ENCODE data around the gene ENGASE.
"Not testable (repeated sequence)": the region's sequence is repeated elsewhere in the genome, so short reads cannot be mapped to it uniquely, and the experiment has no call there.

The ENGASE gene, protein sequence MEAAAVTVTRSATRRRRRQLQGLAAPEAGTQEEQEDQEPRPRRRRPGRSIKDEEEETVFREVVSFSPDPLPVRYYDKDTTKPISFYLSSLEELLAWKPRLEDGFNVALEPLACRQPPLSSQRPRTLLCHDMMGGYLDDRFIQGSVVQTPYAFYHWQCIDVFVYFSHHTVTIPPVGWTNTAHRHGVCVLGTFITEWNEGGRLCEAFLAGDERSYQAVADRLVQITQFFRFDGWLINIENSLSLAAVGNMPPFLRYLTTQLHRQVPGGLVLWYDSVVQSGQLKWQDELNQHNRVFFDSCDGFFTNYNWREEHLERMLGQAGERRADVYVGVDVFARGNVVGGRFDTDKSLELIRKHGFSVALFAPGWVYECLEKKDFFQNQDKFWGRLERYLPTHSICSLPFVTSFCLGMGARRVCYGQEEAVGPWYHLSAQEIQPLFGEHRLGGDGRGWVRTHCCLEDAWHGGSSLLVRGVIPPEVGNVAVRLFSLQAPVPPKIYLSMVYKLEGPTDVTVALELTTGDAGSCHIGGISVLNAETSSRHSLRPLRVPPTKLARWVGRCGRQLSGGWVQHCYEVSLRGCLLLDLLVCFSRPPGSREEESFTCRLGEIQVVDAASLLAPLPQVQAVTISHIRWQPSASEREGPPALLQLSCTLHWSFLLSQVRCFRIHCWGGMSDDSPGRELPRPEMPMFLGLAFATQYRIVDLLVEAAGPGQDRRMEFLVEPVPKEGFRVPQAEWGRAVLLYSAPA

GRCh38 chr17:79074649-79075445 is at the start of gene ENGASE:
Gene ENGASE, plus strand, starts transcription at chr17:79074824. Its CDS starts 121 bp downstream, at chr17:79074945.
- H3K4me3 Mint-ChIP-seq: peak within 1 kb of the TSS; percentile 89
- DNase-seq: peak; percentile 94
- H3K27ac Mint-ChIP-seq: peak within 1 kb of the TSS; percentile 89
- H3K9me3 Mint-ChIP-seq: no peaks in the 10 kb centered on the region
- no peaks in the 10 kb centered on the region for H3K27me3 Mint-ChIP-seq
- H3K4me1 Mint-ChIP-seq (ENCODE audit: low read depth): peaks cover 17% of the 10 kb centered on the region
- peaks cover 27% of the 10 kb centered on the region for H3K36me3 Mint-ChIP-seq (ENCODE audit: low read depth)

GRCh38 chr17:79024901-79025737 is 49.5 kb upstream of the ENGASE start:
- H3K27ac Mint-ChIP-seq: no peak overlapping the region
- peak overlapping the region; percentile 79 for H3K4me3 Mint-ChIP-seq
- H3K4me1 Mint-ChIP-seq (ENCODE audit: low read depth): peaks cover 8% of the 10 kb centered on the region
- peaks cover 51% of the 10 kb centered on the region for H3K27me3 Mint-ChIP-seq
- no peaks in the 10 kb centered on the region for H3K36me3 Mint-ChIP-seq (ENCODE audit: low read depth)
- DNase-seq: peak; percentile 24
- no peaks in the 10 kb centered on the region for H3K9me3 Mint-ChIP-seq

DNA sequence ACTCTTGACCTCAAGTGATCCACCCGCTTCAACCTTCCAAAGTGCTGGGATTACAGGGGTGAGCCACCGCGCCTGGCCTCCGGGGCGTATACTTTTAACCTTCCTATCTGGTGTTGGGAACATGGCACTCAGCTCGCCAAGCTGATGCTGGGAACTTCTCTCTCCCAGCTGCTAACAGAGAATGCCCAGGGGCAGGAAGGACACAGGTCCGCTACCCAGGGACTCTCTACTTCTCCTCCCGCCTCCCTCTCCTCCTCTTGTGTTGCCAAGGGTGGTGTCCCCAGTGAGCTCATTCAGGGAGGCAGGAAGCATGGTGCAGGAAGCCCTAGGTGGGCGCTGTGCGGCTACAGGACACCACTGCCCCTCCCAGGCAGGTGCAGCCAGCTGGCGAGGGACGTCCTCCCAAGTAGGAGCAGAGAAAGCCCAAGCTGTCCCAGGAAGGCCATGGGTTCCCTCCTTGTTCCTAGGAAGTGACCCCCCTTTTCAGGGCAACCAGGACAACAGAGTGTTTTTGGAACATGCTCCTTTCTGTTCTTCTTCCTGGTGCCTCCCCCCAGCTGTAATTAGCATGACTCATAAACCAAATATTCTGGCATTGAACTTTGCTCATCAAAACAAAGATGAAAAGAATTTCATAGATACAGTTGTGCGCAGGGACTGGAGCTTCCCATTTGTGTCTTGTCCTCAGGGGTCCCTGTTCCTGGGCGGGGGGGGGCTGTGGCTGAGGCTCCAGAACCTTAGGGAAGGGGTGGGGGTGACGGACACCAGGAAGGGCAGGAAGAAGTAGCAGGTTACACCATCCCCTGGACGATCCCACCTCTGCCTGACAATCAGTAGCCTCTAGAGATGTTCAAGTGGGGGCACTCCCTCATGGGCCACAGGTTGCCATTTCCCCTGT is 48.0 kb upstream of the ENGASE start:
- DNase-seq: peak; percentile 25
- no peak overlapping the region for H3K27ac Mint-ChIP-seq
- no peak overlapping the region for H3K4me3 Mint-ChIP-seq
- peaks cover 53% of the 10 kb centered on the region for H3K27me3 Mint-ChIP-seq
- H3K9me3 Mint-ChIP-seq: no peaks in the 10 kb centered on the region
- H3K36me3 Mint-ChIP-seq (ENCODE audit: low read depth): no peaks in the 10 kb centered on the region
- H3K4me1 Mint-ChIP-seq (ENCODE audit: low read depth): peaks cover 8% of the 10 kb centered on the region

GRCh38 chr17:79027274-79027924 is 47.2 kb upstream of the ENGASE start:
- no peaks in the 10 kb centered on the region for H3K9me3 Mint-ChIP-seq
- peaks cover 8% of the 10 kb centered on the region for H3K4me1 Mint-ChIP-seq (ENCODE audit: low read depth)
- H3K36me3 Mint-ChIP-seq (ENCODE audit: low read depth): no peaks in the 10 kb centered on the region
- H3K27ac Mint-ChIP-seq: no peak overlapping the region
- DNase-seq: peak; percentile 25
- H3K27me3 Mint-ChIP-seq: peaks cover 55% of the 10 kb centered on the region
- no peak overlapping the region for H3K4me3 Mint-ChIP-seq

DNA sequence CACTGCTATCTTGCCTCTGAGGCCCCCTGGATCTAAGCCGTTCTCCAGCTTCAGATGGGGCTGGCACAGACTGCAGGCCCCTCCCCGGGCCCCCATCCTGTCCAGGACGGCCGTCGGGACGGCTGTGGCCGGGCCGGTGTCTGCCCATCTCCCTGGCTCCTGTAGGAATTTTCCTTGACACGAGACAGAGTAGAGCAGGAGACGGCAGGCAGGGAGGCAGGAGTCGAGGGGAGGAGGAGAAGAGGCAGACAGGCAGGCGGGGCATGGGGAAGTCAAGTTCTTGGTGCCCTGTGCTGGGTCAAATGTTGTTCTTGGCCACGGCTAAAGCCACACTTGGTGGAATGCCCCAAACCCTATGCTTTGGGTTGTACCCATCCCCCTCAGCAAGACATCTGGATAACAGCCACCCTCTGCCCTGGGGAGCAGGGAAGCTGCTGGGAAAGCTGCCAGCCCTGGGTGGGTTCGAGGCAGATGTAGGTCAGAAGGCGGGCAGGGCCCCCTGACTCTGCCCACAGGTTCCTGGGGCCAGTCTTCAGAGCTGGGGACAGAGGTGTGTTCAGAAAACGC is 46.6 kb upstream of the ENGASE start:
- Mint-ChIP-seq H3K4me1 (ENCODE audit: low read depth) (peaks cover 8% of the 10 kb centered on the region), H3K4me3 (no peak overlapping the region), H3K36me3 (ENCODE audit: low read depth) (no peaks in the 10 kb centered on the region), H3K27me3 (peaks cover 51% of the 10 kb centered on the region), H3K27ac (no peak overlapping the region), H3K9me3 (no peaks in the 10 kb centered on the region)
- DNase-seq: peak; percentile 11

DNA sequence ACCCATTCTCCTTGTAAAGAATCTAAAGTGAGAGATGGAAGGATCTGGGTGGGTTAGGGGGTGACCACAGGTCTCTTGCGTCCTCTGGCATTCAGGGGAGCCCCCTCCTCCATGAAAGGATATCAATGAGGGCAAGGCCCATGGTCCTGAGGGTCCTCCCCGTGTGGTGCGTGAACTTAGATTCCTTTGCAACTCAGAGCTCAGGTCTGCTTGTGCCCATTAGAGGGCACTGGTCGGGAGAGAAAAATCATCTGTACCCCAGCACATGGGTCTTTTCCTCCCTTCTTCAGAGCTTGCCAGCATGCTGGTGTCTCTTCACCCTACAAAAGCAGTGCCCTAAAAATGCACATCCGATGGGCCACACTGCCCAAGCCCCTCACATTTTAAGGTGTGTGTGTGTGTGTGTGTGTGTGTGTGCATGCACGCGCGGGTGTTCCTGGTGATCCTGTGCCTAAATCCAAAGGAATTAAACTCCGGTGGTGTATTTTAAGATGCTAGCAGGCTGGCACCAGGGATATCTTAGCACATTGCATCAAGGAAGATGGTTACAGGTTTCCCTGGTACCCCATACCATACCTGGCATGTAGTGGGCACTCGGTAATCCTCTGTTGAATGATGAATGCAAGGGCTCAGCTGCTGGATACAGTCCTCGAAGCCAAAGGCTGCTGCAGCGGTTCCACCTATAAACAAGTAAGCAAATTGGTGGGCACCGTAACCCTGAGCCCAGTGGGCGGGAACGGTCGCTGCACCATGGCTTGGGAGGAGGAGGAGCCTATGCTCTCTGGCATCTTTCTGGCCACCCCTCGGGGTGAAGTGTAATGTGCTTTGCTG is 45.9 kb upstream of the ENGASE start:
- no peak overlapping the region for H3K27ac Mint-ChIP-seq
- H3K36me3 Mint-ChIP-seq (ENCODE audit: low read depth): no peaks in the 10 kb centered on the region
- peaks cover 6% of the 10 kb centered on the region for H3K4me1 Mint-ChIP-seq (ENCODE audit: low read depth)
- DNase-seq: no peak
- peaks cover 44% of the 10 kb centered on the region for H3K27me3 Mint-ChIP-seq
- no peaks in the 10 kb centered on the region for H3K9me3 Mint-ChIP-seq
- no peak overlapping the region for H3K4me3 Mint-ChIP-seq

GRCh38 chr17:79029327-79030009 is 45.2 kb upstream of the ENGASE start:
- no peak for DNase-seq
- Mint-ChIP-seq H3K4me1 (ENCODE audit: low read depth) (peaks cover 3% of the 10 kb centered on the region), H3K27ac (no peak overlapping the region), H3K27me3 (peaks cover 40% of the 10 kb centered on the region), H3K36me3 (ENCODE audit: low read depth) (no peaks in the 10 kb centered on the region), H3K4me3 (no peak overlapping the region), H3K9me3 (no peaks in the 10 kb centered on the region)

DNA sequence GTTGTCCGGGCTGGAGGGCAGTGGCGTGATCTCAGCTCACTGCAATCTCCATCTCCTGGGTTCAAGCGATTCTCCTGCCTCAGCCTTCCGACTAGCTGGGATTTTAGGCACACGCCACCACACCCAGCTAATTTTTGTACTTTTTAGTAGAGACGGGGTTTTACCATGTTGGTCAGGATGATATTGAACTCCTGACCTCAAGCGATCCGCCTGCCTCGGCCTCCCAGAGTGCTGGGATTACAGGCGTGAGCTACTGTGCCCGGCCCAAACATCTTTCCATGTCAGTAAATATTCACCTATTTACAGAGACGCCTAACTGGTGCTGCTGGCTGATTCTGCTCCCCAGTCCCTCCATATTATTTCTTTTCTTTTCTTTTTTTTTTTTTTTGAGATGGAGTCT is 44.0 kb upstream of the ENGASE start:
- DNase-seq; H3K36me3 Mint-ChIP-seq (ENCODE audit: low read depth); H3K27ac Mint-ChIP-seq; H3K9me3 Mint-ChIP-seq; H3K4me1 Mint-ChIP-seq (ENCODE audit: low read depth); H3K4me3 Mint-ChIP-seq: not testable (repeated sequence)
- H3K27me3 Mint-ChIP-seq: peaks cover 31% of the 10 kb centered on the region

DNA sequence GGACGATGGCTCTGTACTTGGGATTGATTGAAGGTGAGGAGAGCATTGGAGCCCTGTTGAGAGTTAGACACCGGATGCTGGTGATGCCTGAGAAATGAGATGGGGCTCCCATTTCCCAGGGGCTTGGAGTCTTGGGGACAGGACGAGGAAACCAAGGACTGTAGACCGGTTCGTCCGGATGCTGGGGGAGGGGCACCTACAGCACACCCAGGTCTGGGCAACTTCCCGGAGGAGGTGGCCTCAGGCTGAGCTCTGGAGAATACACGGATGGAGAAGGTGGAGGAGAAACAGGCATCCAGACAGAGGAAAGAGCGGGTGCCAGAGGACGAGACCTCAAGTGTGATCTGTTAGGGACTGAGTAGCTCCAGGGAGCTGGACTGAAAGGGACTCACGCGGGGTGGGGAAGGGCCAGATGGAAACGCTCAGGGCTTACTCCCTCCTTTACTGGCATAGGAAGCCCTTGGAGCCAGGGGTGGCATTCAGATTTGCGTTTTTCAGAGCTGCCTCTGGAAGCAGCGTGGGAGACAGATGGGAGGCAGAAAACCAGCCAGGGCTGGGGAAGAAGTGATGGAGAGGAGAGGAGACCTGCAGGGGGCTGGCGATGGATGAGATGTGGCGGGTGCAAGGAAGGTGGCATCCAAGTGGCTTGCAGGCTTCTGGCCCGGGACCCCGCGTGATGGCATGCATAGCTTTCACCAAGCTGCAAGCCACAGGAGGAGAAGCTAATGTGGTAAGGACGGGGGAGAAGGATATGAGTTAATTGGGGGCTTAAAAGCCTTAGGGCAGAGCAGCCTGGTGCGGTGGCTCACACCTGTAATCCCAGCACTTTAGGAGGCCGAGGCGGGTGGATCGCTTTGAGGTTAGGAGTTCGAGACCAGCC is 42.4 kb upstream of the ENGASE start:
- H3K27ac Mint-ChIP-seq: no peak overlapping the region
- H3K36me3 Mint-ChIP-seq (ENCODE audit: low read depth): no peaks in the 10 kb centered on the region
- no peaks in the 10 kb centered on the region for H3K9me3 Mint-ChIP-seq
- no peak for DNase-seq
- H3K27me3 Mint-ChIP-seq: peaks cover 21% of the 10 kb centered on the region
- no peaks in the 10 kb centered on the region for H3K4me1 Mint-ChIP-seq (ENCODE audit: low read depth)
- no peak overlapping the region for H3K4me3 Mint-ChIP-seq

- Mint-ChIP-seq H3K9me3 (no peaks in the 10 kb centered on the region), H3K27ac (no peak overlapping the region), H3K4me3 (no peak overlapping the region), H3K4me1 (ENCODE audit: low read depth) (no peaks in the 10 kb centered on the region), H3K27me3 (peaks cover 16% of the 10 kb centered on the region), H3K36me3 (ENCODE audit: low read depth) (no peaks in the 10 kb centered on the region)
- DNase-seq: no peak
These were observed 41.5 kb upstream of the ENGASE start for GRCh38 chr17:79033046-79033616.
